Measurements from ENCODE around the gene SLX9.

SLX9 gene

GRCh38 chr21:44943005-44943685 lies 3.3 kb downstream of the SLX9 start:
- Histone ChIP-seq H3K27ac (ENCODE audit: low read depth, low read length) (no peak overlapping the region), H3K9ac (ENCODE audit: low read length) (no peak overlapping the region), H3K27me3 (ENCODE audit: control insufficient read depth, insufficient read depth, low read length) (no peaks in the 10 kb centered on the region; the same call in 1 of the 2 replicates), H3K4me1 (ENCODE audit: control insufficient read depth, insufficient read depth, low read length) (peaks cover 11% of the 10 kb centered on the region), H3K36me3 (ENCODE audit: control insufficient read depth, insufficient read depth, low read length) (peaks cover 54% of the 10 kb centered on the region), H3K9me3 (ENCODE audit: control insufficient read depth, insufficient read depth, low read depth, low read length) (no peaks in the 10 kb centered on the region), H3K4me3 (ENCODE audit: low read depth, low read length) (no peak overlapping the region)

- Histone ChIP-seq H3K27ac (ENCODE audit: low read depth, low read length) (no peak overlapping the region), H3K4me1 (ENCODE audit: control insufficient read depth, insufficient read depth, low read length) (peaks cover 11% of the 10 kb centered on the region), H3K27me3 (ENCODE audit: control insufficient read depth, insufficient read depth, low read length) (no peaks in the 10 kb centered on the region), H3K9ac (ENCODE audit: low read length) (no peak overlapping the region), H3K4me3 (ENCODE audit: low read depth, low read length) (no peak overlapping the region), H3K36me3 (ENCODE audit: control insufficient read depth, insufficient read depth, low read length) (peaks cover 54% of the 10 kb centered on the region), H3K9me3 (ENCODE audit: control insufficient read depth, insufficient read depth, low read depth, low read length) (no peaks in the 10 kb centered on the region)
Measured at GRCh38 chr21:44943686-44944550, 4.1 kb downstream of the SLX9 start.

GRCh38 chr21:44944596-44944995 lies 4.8 kb downstream of the SLX9 start:
- Histone ChIP-seq H3K9me3 (ENCODE audit: control insufficient read depth, insufficient read depth, low read depth, low read length) (no peaks in the 10 kb centered on the region), H3K9ac (ENCODE audit: low read length) (no peak overlapping the region), H3K27me3 (ENCODE audit: control insufficient read depth, insufficient read depth, low read length) (no peaks in the 10 kb centered on the region), H3K4me1 (ENCODE audit: control insufficient read depth, insufficient read depth, low read length) (peaks cover 11% of the 10 kb centered on the region), H3K4me3 (ENCODE audit: low read depth, low read length) (no peak overlapping the region), H3K36me3 (ENCODE audit: control insufficient read depth, insufficient read depth, low read length) (peaks cover 54% of the 10 kb centered on the region), H3K27ac (ENCODE audit: low read depth, low read length) (no peak overlapping the region)

- Histone ChIP-seq H3K4me1 (ENCODE audit: control insufficient read depth, insufficient read depth, low read length) (peaks cover 4% of the 10 kb centered on the region; the same call in 1 of the 2 replicates), H3K27me3 (ENCODE audit: control insufficient read depth, insufficient read depth, low read length) (no peaks in the 10 kb centered on the region), H3K27ac (ENCODE audit: low read depth, low read length) (no peak overlapping the region), H3K9ac (ENCODE audit: low read length) (no peak overlapping the region), H3K36me3 (ENCODE audit: control insufficient read depth, insufficient read depth, low read length) (peaks cover 62% of the 10 kb centered on the region), H3K4me3 (ENCODE audit: low read depth, low read length) (no peak overlapping the region), H3K9me3 (ENCODE audit: control insufficient read depth, insufficient read depth, low read depth, low read length) (no peaks in the 10 kb centered on the region)
Measured at GRCh38 chr21:44946254-44947041, 6.6 kb downstream of the SLX9 start.

- H3K27ac ChIP-seq (ENCODE audit: low read depth, low read length), result no peak overlapping the region
- H3K36me3 ChIP-seq (ENCODE audit: control insufficient read depth, insufficient read depth, low read length), result peaks cover 58% of the 10 kb centered on the region
Measured at GRCh38 chr21:44947111-44947929, 7.5 kb downstream of the SLX9 start.

GRCh38 chr21:44947930-44948331 lies 8.1 kb downstream of the SLX9 start:
- H3K9me3 ChIP-seq (ENCODE audit: control insufficient read depth, insufficient read depth, low read depth, low read length), result no peaks in the 10 kb centered on the region
- peaks cover 52% of the 10 kb centered on the region for H3K36me3 ChIP-seq (ENCODE audit: control insufficient read depth, insufficient read depth, low read length)
- no peaks in the 10 kb centered on the region for H3K4me1 ChIP-seq (ENCODE audit: control insufficient read depth, insufficient read depth, low read length)
- no peak overlapping the region for H3K27ac ChIP-seq (ENCODE audit: low read depth, low read length)
- H3K9ac ChIP-seq (ENCODE audit: low read length), result no peak overlapping the region
- no peak overlapping the region for H3K4me3 ChIP-seq (ENCODE audit: low read depth, low read length)
- no peaks in the 10 kb centered on the region for H3K27me3 ChIP-seq (ENCODE audit: control insufficient read depth, insufficient read depth, low read length)

More at GRCh38 chr21:44947111-44947929, 7.5 kb downstream of the SLX9 start:
- Histone ChIP-seq H3K9me3 (ENCODE audit: control insufficient read depth, insufficient read depth, low read depth, low read length) (no peaks in the 10 kb centered on the region), H3K4me3 (ENCODE audit: low read depth, low read length) (no peak overlapping the region), H3K4me1 (ENCODE audit: control insufficient read depth, insufficient read depth, low read length) (no peaks in the 10 kb centered on the region), H3K9ac (ENCODE audit: low read length) (no peak overlapping the region), H3K27me3 (ENCODE audit: control insufficient read depth, insufficient read depth, low read length) (no peaks in the 10 kb centered on the region)

- H3K36me3 ChIP-seq (ENCODE audit: control insufficient read depth, insufficient read depth, low read length), result peaks cover 47% of the 10 kb centered on the region
- H3K4me1 ChIP-seq (ENCODE audit: control insufficient read depth, insufficient read depth, low read length), result no peaks in the 10 kb centered on the region
- H3K27ac ChIP-seq (ENCODE audit: low read depth, low read length), result no peak overlapping the region
- H3K9ac ChIP-seq (ENCODE audit: low read length), result no peak overlapping the region
- H3K27me3 ChIP-seq (ENCODE audit: control insufficient read depth, insufficient read depth, low read length), result no peaks in the 10 kb centered on the region
- H3K4me3 ChIP-seq (ENCODE audit: low read depth, low read length), result no peak overlapping the region
- H3K9me3 ChIP-seq (ENCODE audit: control insufficient read depth, insufficient read depth, low read depth, low read length), result no peaks in the 10 kb centered on the region
Measured at GRCh38 chr21:44948426-44949120, 8.7 kb downstream of the SLX9 start.

GRCh38 chr21:44949161-44949778 lies 9.4 kb downstream of the SLX9 start:
- no peak overlapping the region for H3K9ac ChIP-seq (ENCODE audit: low read length)
- no peaks in the 10 kb centered on the region for H3K27me3 ChIP-seq (ENCODE audit: control insufficient read depth, insufficient read depth, low read length)
- no peak overlapping the region for H3K4me3 ChIP-seq (ENCODE audit: low read depth, low read length)
- H3K27ac ChIP-seq (ENCODE audit: low read depth, low read length), result no peak overlapping the region
- H3K4me1 ChIP-seq (ENCODE audit: control insufficient read depth, insufficient read depth, low read length), result no peaks in the 10 kb centered on the region
- no peaks in the 10 kb centered on the region for H3K9me3 ChIP-seq (ENCODE audit: control insufficient read depth, insufficient read depth, low read depth, low read length)
- H3K36me3 ChIP-seq (ENCODE audit: control insufficient read depth, insufficient read depth, low read length), result peaks cover 47% of the 10 kb centered on the region

- Histone ChIP-seq H3K9ac (ENCODE audit: low read length) (no peak overlapping the region), H3K36me3 (ENCODE audit: control insufficient read depth, insufficient read depth, low read length) (peaks cover 46% of the 10 kb centered on the region), H3K9me3 (ENCODE audit: control insufficient read depth, insufficient read depth, low read depth, low read length) (no peaks in the 10 kb centered on the region), H3K27ac (ENCODE audit: low read depth, low read length) (no peak overlapping the region), H3K4me1 (ENCODE audit: control insufficient read depth, insufficient read depth, low read length) (no peaks in the 10 kb centered on the region), H3K4me3 (ENCODE audit: low read depth, low read length) (no peak overlapping the region), H3K27me3 (ENCODE audit: control insufficient read depth, insufficient read depth, low read length) (no peaks in the 10 kb centered on the region)
Measured at GRCh38 chr21:44949779-44950198, 10.0 kb downstream of the SLX9 start.
